ENCODE measurements around the gene WDR72. TPM values are rescaled to one million over a fixed set of nuclear protein-coding genes. Genes with fewer than 3 reads are reported as not detected.

The WDR72 gene
- total RNA-seq (2021; fragmentation: NEBNext Ultra II Directional; extraction: Animal tissue kit (Norgen Biotek cat#: 25700)) (1.9 and 2.1 TPM in 2 replicates), polyA plus RNA-seq (2011; rRNA removed) (1.2 and 1.6 TPM in 2 replicates), polyA minus RNA-seq (2011; rRNA and poly(A)+ RNA removed) (2.7 and 3.4 TPM in 2 replicates)
- polyA plus RNA-seq (2011; cell fraction: cytosol; rRNA removed): 1.5 TPM
- polyA plus RNA-seq (2011; cell fraction: nucleus; rRNA removed): 4.5 TPM
- polyA plus RNA-seq (2012, experiment 1 of 2): 0.67 to 1.3 TPM (median 1.0 TPM) in 4 replicates
- 0.10 TPM for polyA plus RNA-seq (2012, experiment 2 of 2)
- 3.1 TPM for polyA plus RNA-seq (2013, experiment 1 of 2)
- 2.3 TPM for polyA plus RNA-seq (2013, experiment 2 of 2)
- 1.2 TPM for polyA minus RNA-seq (2011; cell fraction: cytosol; rRNA and poly(A)+ RNA removed)
- polyA minus RNA-seq (2011; cell fraction: nucleus; rRNA and poly(A)+ RNA removed): 11.4 TPM
- long read RNA-seq, experiment 1, full-length matches to known transcripts: 1 of 3 reads
- long read RNA-seq, experiment 1, partial matches to known transcripts: 2 of 3 reads
- long read RNA-seq, experiment 1, other reads (novel, unspliced or antisense): 0 of 3 reads
- long read RNA-seq, experiment 2, full-length matches to known transcripts: 2 of 3 reads
- long read RNA-seq, experiment 2, partial matches to known transcripts: 0 of 3 reads
- long read RNA-seq, experiment 2, other reads (novel, unspliced or antisense): 1 of 3 reads

DNA sequence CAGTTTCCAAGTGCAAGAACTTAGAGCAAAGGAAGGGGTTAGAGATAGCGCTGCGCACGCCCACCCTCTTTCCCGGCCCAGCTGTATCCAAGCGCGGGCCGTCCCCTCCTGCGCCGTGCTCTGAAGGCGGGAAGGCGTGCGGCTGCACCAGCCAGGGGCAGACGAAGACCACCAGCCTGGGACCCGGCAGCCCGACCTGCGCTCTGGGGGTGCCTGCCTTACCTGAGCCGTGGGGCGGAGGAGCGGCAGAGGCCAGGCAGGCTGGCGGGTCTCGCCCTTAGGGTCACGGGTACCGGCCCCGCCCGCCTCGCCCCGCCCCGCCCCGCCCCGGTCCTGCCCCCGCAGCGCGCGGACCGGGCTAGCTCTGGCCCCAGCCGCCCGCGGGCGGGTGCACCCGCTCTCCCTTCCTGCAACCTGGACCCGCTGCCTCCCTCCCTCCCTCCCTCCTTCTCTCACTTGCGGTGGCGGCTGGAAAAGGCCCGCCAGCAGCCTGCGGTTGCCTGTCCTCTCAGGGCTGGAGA, at the start of gene WDR72:
Gene WDR72 (minus strand): TSS at position 253 of the 521 bp plus-strand sequence. CDS start 26,514 bp downstream, outside the sequence.
- Histone ChIP-seq H3K56ac (replicated peaks; ENCODE audit: insufficient read length, low read depth, low read length) (no peak within 1 kb of the TSS), H2AK5ac (ENCODE audit: low read depth, low read length) (no peak within 1 kb of the TSS), H3K18ac (ENCODE audit: extremely low read depth, low read length) (no peak within 1 kb of the TSS), H3K4me1 (replicated peaks in 1 of 4; ENCODE audit: control insufficient read depth in 3 of 4, insufficient read depth in 4 of 4, low read length in 3 of 4) (peaks cover 0 to 3% (median 1%) of the 10 kb centered on the region in 4 experiments; a peak in 3 of 7 replicates), H3K79me2 (ENCODE audit: control insufficient read depth in 1 of 2, insufficient read depth in 2 of 2, low read length in 2 of 2) (no peaks in the 10 kb centered on the region), H3K4me3 (ENCODE audit: extremely low read depth in 1 of 4, insufficient read depth in 2 of 4, low read depth in 3 of 4, low read length in 4 of 4) (peak within 1 kb of the TSS; percentile 40 to 66 (median 51)), H3K9me3 (ENCODE audit: insufficient read depth in 2 of 2, low read depth in 1 of 2, low read length in 1 of 2) (no peaks in the 10 kb centered on the region), H4K91ac (replicated peaks; ENCODE audit: insufficient read length, low read length) (no peak within 1 kb of the TSS), H2BK15ac (ENCODE audit: low read length) (no peak within 1 kb of the TSS), H3K79me1 (ENCODE audit: low read depth, low read length) (no peaks in the 10 kb centered on the region), H2BK12ac (ENCODE audit: low read depth, low read length) (no peak within 1 kb of the TSS), H3K9ac (replicated peaks in 1 of 4; ENCODE audit: extremely low read depth in 1 of 4, low read depth in 3 of 4, low read length in 3 of 4) (peak within 1 kb of the TSS in 3 of 4 experiments; percentile 11 to 37 (median 30); a peak in 3 of 7 replicates), H2AFZ (ENCODE audit: low read length) (no peak within 1 kb of the TSS; the same call in 1 of the 2 replicates), H3K27ac (ENCODE audit: low read depth, low read length) (no peak within 1 kb of the TSS), H3K4me2 (ENCODE audit: insufficient read depth in 1 of 2, low read depth in 2 of 2, low read length in 2 of 2) (peak within 1 kb of the TSS; percentile 95 to 97), H4K8ac (ENCODE audit: extremely low read depth, insufficient read depth, low read length) (no peak within 1 kb of the TSS), H2BK5ac (ENCODE audit: low read depth, low read length) (no peak within 1 kb of the TSS), H3K14ac (ENCODE audit: insufficient read length) (no peak within 1 kb of the TSS), H2BK120ac (replicated peaks; ENCODE audit: low read depth, low read length) (no peak within 1 kb of the TSS), H3K4ac (replicated peaks; ENCODE audit: insufficient read length, low read depth, low read length) (no peak within 1 kb of the TSS), H3K23ac (ENCODE audit: insufficient read length) (no peak within 1 kb of the TSS), H4K20me1 (replicated peaks in 1 of 2; ENCODE audit: control insufficient read depth in 1 of 2, insufficient read depth in 2 of 2, low read length in 2 of 2) (no peaks in the 10 kb centered on the region), H4K5ac (ENCODE audit: insufficient read length, low read depth, low read length) (no peak within 1 kb of the TSS), H3K27me3 (replicated peaks in 1 of 4; ENCODE audit: control insufficient read depth in 3 of 4, extremely low read depth in 1 of 4, insufficient read depth in 3 of 4, low read length in 3 of 4) (peaks cover 4 to 18% (median 12%) of the 10 kb centered on the region in 4 experiments), H2BK20ac (ENCODE audit: low read length) (no peak within 1 kb of the TSS), H3K36me3 (ENCODE audit: control insufficient read depth in 2 of 4, insufficient read depth in 4 of 4, low read length in 3 of 4) (no peaks in the 10 kb centered on the region), H3K23me2 (ENCODE audit: low read depth, low read length) (peaks cover 4% of the 10 kb centered on the region)
- ChIA-PET CTCF (ENCODE audit: partially characterized antibody) (interaction anchor here (0.6 to 1.5 kb wide), 2 partner anchors 51 to 1532 kb away, joined by 3 to 5 read pairs; no protein-coding TSS in a partner anchor), POLR2A (ENCODE audit: partially characterized antibody) (no interaction called here)
- no peak for FAIRE-seq
- 5% methylated on average over 11 of the region's 45 CpGs; no CpG with 5 or more reads in 1 of the 2 experiments for WGBS, 2 experiments (ENCODE audit: extremely low coverage in 1 of 2, insufficient coverage in 1 of 2, insufficient read length in 1 of 2, insufficient replicate concordance in 2 of 2, low coverage in 1 of 2, low lambda C conversion rate in 2 of 2, missing lambda C conversion rate in 1 of 2)
- DNase-seq (ENCODE audit: low read depth in 1 of 2, low spot score in 2 of 2): peak in 1 of 2 experiments; percentile 68
- TF ChIP-seq TAF1 (IDR thresholded peaks at IDR 0.05; ENCODE audit: low read depth, low read length): 0 out of 2 replicates have a peak, but pooled peaks have one; percentile 22
- TF ChIP-seq CTBP2 (IDR thresholded peaks at IDR 0.05; ENCODE audit: borderline replicate concordance, insufficient read depth, insufficient read length, low read length): no peak
- TF ChIP-seq, protein P1, sequence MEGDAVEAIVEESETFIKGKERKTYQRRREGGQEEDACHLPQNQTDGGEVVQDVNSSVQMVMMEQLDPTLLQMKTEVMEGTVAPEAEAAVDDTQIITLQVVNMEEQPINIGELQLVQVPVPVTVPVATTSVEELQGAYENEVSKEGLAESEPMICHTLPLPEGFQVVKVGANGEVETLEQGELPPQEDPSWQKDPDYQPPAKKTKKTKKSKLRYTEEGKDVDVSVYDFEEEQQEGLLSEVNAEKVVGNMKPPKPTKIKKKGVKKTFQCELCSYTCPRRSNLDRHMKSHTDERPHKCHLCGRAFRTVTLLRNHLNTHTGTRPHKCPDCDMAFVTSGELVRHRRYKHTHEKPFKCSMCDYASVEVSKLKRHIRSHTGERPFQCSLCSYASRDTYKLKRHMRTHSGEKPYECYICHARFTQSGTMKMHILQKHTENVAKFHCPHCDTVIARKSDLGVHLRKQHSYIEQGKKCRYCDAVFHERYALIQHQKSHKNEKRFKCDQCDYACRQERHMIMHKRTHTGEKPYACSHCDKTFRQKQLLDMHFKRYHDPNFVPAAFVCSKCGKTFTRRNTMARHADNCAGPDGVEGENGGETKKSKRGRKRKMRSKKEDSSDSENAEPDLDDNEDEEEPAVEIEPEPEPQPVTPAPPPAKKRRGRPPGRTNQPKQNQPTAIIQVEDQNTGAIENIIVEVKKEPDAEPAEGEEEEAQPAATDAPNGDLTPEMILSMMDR (IDR thresholded peaks at IDR 0.05; ENCODE audit: control extremely low read depth in 1 of 3, insufficient read depth in 1 of 3, low read depth in 1 of 3, low read length in 3 of 3): no peak
- TF ChIP-seq, protein P2, sequence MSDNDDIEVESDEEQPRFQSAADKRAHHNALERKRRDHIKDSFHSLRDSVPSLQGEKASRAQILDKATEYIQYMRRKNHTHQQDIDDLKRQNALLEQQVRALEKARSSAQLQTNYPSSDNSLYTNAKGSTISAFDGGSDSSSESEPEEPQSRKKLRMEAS (IDR thresholded peaks at IDR 0.05): peak; percentile 92
- no peak for TF ChIP-seq RAD21 (IDR thresholded peaks at IDR 0.05 in 1 of 2, conservative IDR thresholded peaks at IDR 0.05 in 1 of 2; ENCODE audit: low read depth in 2 of 2, low read length in 2 of 2)
